ENCODE measurements around the gene ADAMTS17.
A peak's percentile ranks its signal among the peaks of the same experiment; 100 is the strongest.

Gene ADAMTS17

GRCh38 chr15:99925661-99926461 lies 415.9 kb downstream of the ADAMTS17 start:
- DNase-seq, result peak in 30 of 56 donors; percentile 8 to 63 (median 26)

- no peak for DNase-seq
Observed at GRCh38 chr15:99923711-99924110, 418.1 kb downstream of the ADAMTS17 start.
